Stomach (tissue), 9 donors: Measurements from ENCODE around the gene SPSB3. TPM values are rescaled to one million over a fixed set of nuclear protein-coding genes. Genes with fewer than 3 reads are reported as not detected.
A peak's percentile ranks its signal among the peaks of the same experiment; 100 is the strongest.

Experiments
- DNase-seq, 2 donors: peaks; one replicate each; pipeline versions ENCODE4 v3.0.0 to v3.0.0-alpha.2; 2013 to 2019
- H3K27ac ChIP-seq, 5 donors: fragments of 200-600 bp in 4 of 5; sonication (generic) in 4 of 5; one replicate each; pipeline ENCODE4 v1.5.1; 2013 to 2019; ENCODE audit warnings: mild to moderate bottlenecking in 1 of 5, moderate library complexity in 1 of 5
- H3K27me3 ChIP-seq, 3 donors: fragments of 200-600 bp; sonication (generic); one replicate each; pipeline ENCODE4 v1.5.1; 2017 to 2019; ENCODE audit warnings: mixed run types in 1 of 3
- H3K36me3 ChIP-seq, 4 donors: fragments of 200-600 bp; sonication (generic); 1 replicate in 3 of 4; 2 replicates in 1 of 4; pipeline ENCODE4 v1.5.1; 2016 to 2019
- H3K4me1 ChIP-seq, 4 donors: fragments of 200-600 bp; sonication (generic); one replicate each; pipeline ENCODE4 v1.5.1; 2016 to 2019
- H3K4me3 ChIP-seq, 4 donors: fragments of 200-600 bp; sonication (generic) in 3 of 4; one replicate each; pipeline ENCODE4 v1.5.1; 2016 to 2019; ENCODE audit warnings: mild to moderate bottlenecking in 1 of 4
- H3K9me3 ChIP-seq, 4 donors: fragments of 200-600 bp; sonication (generic); one replicate each; pipeline ENCODE4 v1.5.1; 2016 to 2019
- EP300 ChIP-seq: sonication (generic); formaldehyde crosslinking; IDR thresholded peaks from one replicate; pipeline ENCODE4 v1.6.1; 2017; ENCODE audit warnings: antibody characterized with exemption
- POLR2A ChIP-seq, 4 donors: fragments of 450-650 bp; IDR thresholded peaks; one replicate each; pipeline ENCODE4 v1.6.1; 2016; ENCODE audit warnings: antibody characterized with exemption in 4 of 4, control low read depth in 2 of 4, mild to moderate bottlenecking in 1 of 4, moderate library complexity in 1 of 4
- POLR2AphosphoS5 ChIP-seq, 3 donors: sonication (generic); formaldehyde crosslinking; IDR thresholded peaks; one replicate each; pipeline ENCODE4 v1.6.1; 2016; ENCODE audit warnings: antibody characterized with exemption in 3 of 3
- WGBS, 5 donors: extraction: QIAGEN DNeasy Blood & Tissue Kit in 3 of 5; methylation state at CpG; one replicate each; pipeline versions ENCODE4 v1.1.5 to v1.1.7; 2013 to 2018; 5-methylcytosine and 5-hydroxymethylcytosine counted together
- intact Hi-C: fragments of 100-400 bp; cut with DNase I; formaldehyde crosslinking; loops from one replicate; pipeline ENCODE4 v1.15.1; 2023; ENCODE audit warnings: low total_unique reads
- polyA plus RNA-seq, 3 donors: library from polyadenylated mRNA; stranded (reverse); fragments of 200-250 nt; gene quantifications; one replicate each; pipeline ENCODE4 v1.2.3, GENCODE V29; 2013
- total RNA-seq, 5 donors: library from RNA; depleted of rRNA; stranded (reverse); fragments of >200 nt; gene quantifications; one replicate each; pipeline versions ENCODE4 v1.1.0 to v1.2.3, GENCODE V29; 2014 to 2016
- TF ChIP-seq, protein P1 (sequence below), 7 experiments: fragments of 450-650 bp in 4 of 7; fragments of 200-600 bp in 3 of 7; sonication (generic) in 3 of 7; IDR thresholded peaks; one replicate each; pipeline ENCODE4 v1.5.1; 2016 to 2019; ENCODE audit warnings: antibody characterized with exemption in 7 of 7, control low read depth in 2 of 7, mild to moderate bottlenecking in 1 of 7
- donor health status: healthy with polysubstance abuse.
- donor health status: Bipolar disorder and iron deficiency.
- donor health status: healthy.

The SPSB3 gene
- total and polyA plus RNA-seq, 8 donors = 22.2 to 186 (median 73.8) TPM

DNA sequence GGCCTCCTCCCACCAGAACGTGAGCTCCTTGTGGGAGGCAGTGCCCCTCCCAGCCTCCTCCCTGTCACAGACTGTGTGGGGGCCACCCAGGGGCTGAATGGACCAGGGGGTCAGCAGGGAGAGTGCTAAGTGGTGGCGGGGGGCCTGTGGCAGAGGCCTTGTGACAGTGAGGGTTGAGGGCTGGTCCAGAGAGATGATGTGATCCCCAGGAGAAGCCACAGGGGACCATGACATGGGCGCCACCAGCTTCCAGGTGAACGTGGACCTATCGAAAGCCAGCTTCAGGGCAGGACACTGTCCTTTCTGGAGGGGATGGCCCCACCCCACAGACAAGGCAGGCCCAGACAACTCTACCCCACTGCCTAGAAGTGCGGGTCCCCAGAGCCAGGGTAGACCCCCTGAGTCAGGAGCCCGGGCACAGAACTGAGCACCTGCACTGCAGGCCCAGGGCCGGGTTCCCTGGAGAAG is 3.1 kb downstream of the SPSB3 start:
- DNase-seq = peak in 1 of 2 donors; percentile 6
- Histone ChIP-seq H3K36me3 (peaks cover 36 to 65% (median 63%) of the 10 kb centered on the region in 4 donors), H3K27ac (no peak overlapping the region), H3K27me3 (no peaks in the 10 kb centered on the region), H3K9me3 (no peaks in the 10 kb centered on the region), H3K4me1 (peaks cover 33 to 68% (median 56%) of the 10 kb centered on the region in 4 donors), H3K4me3 (no peak overlapping the region)
- intact Hi-C loops = no loop called here
- 77 to 83% (median 77%) methylated on average over 4 to 8 of the region's 8 CpGs for WGBS, 5 donors
- no peak for TF ChIP-seq POLR2AphosphoS5 (IDR thresholded peaks at IDR 0.05)
- no peak for TF ChIP-seq EP300
- TF ChIP-seq POLR2A (IDR thresholded peaks at IDR 0.05) = no peak
- TF ChIP-seq, protein P1, sequence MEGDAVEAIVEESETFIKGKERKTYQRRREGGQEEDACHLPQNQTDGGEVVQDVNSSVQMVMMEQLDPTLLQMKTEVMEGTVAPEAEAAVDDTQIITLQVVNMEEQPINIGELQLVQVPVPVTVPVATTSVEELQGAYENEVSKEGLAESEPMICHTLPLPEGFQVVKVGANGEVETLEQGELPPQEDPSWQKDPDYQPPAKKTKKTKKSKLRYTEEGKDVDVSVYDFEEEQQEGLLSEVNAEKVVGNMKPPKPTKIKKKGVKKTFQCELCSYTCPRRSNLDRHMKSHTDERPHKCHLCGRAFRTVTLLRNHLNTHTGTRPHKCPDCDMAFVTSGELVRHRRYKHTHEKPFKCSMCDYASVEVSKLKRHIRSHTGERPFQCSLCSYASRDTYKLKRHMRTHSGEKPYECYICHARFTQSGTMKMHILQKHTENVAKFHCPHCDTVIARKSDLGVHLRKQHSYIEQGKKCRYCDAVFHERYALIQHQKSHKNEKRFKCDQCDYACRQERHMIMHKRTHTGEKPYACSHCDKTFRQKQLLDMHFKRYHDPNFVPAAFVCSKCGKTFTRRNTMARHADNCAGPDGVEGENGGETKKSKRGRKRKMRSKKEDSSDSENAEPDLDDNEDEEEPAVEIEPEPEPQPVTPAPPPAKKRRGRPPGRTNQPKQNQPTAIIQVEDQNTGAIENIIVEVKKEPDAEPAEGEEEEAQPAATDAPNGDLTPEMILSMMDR (IDR thresholded peaks at IDR 0.05) = no peak

- Histone ChIP-seq H3K4me3 (no peak overlapping the region), H3K4me1 (peaks cover 32 to 66% (median 56%) of the 10 kb centered on the region in 4 donors), H3K36me3 (peaks cover 36 to 65% (median 63%) of the 10 kb centered on the region in 4 donors), H3K27me3 (no peaks in the 10 kb centered on the region), H3K9me3 (no peaks in the 10 kb centered on the region), H3K27ac (peak overlapping the region in 1 of 5 donors; percentile 13)
- peak in 1 of 2 donors; percentile 10 for DNase-seq
- 83 to 92% (median 85%) methylated on average over 25 to 34 of the region's 34 CpGs for WGBS, 5 donors
- intact Hi-C loops = no loop called here
- TF ChIP-seq, protein P1 (IDR thresholded peaks at IDR 0.05) = no peak
- TF ChIP-seq POLR2A (IDR thresholded peaks at IDR 0.05) = no peak
- no peak for TF ChIP-seq EP300
- TF ChIP-seq POLR2AphosphoS5 (IDR thresholded peaks at IDR 0.05) = no peak
Measured at GRCh38 chr16:1778200-1779179, 3.9 kb downstream of the SPSB3 start.

DNA sequence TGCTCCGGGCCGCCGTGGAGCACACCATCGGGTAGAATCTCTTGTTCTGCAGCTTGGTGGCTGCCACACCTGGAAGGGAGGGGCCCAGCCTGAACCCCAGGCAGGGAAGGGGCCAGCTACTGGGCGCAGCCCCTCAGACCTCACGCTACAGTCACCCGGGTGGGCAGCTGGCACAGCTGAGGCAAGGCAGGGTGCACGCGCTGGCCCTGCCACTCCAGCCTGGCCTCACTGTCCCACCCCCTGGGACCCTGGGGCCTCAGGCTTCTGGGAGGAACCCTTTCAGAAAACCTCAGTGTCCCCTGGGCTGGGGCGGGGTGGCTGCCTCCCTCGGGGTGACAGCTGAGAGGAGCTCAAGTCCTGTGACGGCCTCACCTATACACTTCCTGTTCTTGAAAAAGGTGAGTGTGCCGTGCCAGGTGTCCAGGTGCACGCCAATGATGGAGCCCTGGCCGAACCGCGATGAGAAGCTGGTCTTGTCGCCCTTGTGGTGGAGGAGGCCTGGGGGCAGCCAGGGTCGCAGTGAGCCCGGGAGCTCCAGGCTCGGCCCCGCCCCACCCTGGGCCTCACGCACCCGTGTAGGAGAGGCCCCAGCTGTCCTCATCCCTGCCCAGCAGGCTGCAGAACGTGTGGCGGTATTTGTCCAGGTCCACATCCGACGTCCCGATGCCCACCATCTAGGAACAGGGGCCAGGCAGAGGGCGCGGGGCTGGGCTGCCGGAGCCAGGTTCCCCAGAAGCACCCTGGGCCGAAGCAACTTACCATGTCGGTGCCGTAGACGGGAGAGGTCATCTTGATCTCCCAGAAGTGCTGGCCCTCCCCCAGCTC is 4.8 kb downstream of the SPSB3 start:
- Histone ChIP-seq H3K36me3 (peaks cover 36 to 65% (median 63%) of the 10 kb centered on the region in 4 donors), H3K27me3 (no peaks in the 10 kb centered on the region), H3K4me3 (no peak overlapping the region), H3K9me3 (no peaks in the 10 kb centered on the region), H3K4me1 (peaks cover 30 to 64% (median 55%) of the 10 kb centered on the region in 4 donors), H3K27ac (no peak overlapping the region)
- 69 to 75% (median 74%) methylated on average over 17 to 36 of the region's 36 CpGs for WGBS, 5 donors
- no peak for TF ChIP-seq POLR2AphosphoS5 (IDR thresholded peaks at IDR 0.05)
- intact Hi-C loops = no loop called here
- DNase-seq = peak in 1 of 2 donors; percentile 9

DNA sequence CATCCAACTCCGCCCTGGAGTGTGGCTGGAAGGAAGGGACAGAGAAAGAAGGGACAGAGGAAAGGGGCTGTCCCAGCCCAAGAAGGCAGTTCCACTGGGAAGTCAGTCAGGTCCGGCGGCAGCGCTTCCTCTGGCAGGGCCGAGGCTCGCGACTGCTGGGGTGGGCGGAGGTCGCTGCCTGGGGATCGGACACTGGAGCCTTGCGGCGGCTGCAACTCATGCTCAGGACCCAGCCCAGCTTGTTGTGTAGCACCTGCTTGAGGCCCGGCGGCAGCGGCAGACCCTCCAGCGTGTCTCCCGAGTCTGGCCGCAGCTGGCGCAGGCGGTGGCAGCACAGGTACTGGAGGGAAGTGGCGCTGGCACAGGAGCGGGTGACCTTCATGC is 5.4 kb downstream of the SPSB3 start:
- WGBS, 5 donors = 91 to 93% (median 91%) methylated on average over 13 to 22 of the region's 22 CpGs
- H3K4me3 ChIP-seq = no peak overlapping the region
- intact Hi-C loops = no loop called here
- peaks cover 36 to 65% (median 63%) of the 10 kb centered on the region in 4 donors for H3K36me3 ChIP-seq
- no peaks in the 10 kb centered on the region for H3K9me3 ChIP-seq
- H3K27ac ChIP-seq = no peak overlapping the region
- no peak for DNase-seq
- no peak for TF ChIP-seq POLR2A (IDR thresholded peaks at IDR 0.05)
- H3K4me1 ChIP-seq = peaks cover 34 to 70% (median 61%) of the 10 kb centered on the region in 4 donors
- no peaks in the 10 kb centered on the region for H3K27me3 ChIP-seq

GRCh38 chr16:1776672-1776955 is 5.8 kb downstream of the SPSB3 start:
- Histone ChIP-seq H3K27me3 (no peaks in the 10 kb centered on the region), H3K36me3 (peaks cover 36 to 65% (median 63%) of the 10 kb centered on the region in 4 donors), H3K4me3 (no peak overlapping the region), H3K9me3 (no peaks in the 10 kb centered on the region), H3K4me1 (peaks cover 35 to 70% (median 62%) of the 10 kb centered on the region in 4 donors), H3K27ac (no peak overlapping the region)
- WGBS, 5 donors = 79 to 94% (median 88%) methylated on average over 13 of the region's 13 CpGs
- DNase-seq = no peak
- no peak for TF ChIP-seq EP300
- intact Hi-C loops = no loop called here
